GM12872 (cell line): ENCODE data around the gene MCRIP1.

Source experiments
- TF ChIP-seq, protein P1 (sequence below): IDR thresholded peaks from 3 replicates; pipeline ENCODE4 v1.5.1; 2011; ENCODE audit warnings: low read depth, mild to moderate bottlenecking, low read length, moderate library complexity; ENCODE audit not compliant: insufficient read depth

Gene MCRIP1

DNA sequence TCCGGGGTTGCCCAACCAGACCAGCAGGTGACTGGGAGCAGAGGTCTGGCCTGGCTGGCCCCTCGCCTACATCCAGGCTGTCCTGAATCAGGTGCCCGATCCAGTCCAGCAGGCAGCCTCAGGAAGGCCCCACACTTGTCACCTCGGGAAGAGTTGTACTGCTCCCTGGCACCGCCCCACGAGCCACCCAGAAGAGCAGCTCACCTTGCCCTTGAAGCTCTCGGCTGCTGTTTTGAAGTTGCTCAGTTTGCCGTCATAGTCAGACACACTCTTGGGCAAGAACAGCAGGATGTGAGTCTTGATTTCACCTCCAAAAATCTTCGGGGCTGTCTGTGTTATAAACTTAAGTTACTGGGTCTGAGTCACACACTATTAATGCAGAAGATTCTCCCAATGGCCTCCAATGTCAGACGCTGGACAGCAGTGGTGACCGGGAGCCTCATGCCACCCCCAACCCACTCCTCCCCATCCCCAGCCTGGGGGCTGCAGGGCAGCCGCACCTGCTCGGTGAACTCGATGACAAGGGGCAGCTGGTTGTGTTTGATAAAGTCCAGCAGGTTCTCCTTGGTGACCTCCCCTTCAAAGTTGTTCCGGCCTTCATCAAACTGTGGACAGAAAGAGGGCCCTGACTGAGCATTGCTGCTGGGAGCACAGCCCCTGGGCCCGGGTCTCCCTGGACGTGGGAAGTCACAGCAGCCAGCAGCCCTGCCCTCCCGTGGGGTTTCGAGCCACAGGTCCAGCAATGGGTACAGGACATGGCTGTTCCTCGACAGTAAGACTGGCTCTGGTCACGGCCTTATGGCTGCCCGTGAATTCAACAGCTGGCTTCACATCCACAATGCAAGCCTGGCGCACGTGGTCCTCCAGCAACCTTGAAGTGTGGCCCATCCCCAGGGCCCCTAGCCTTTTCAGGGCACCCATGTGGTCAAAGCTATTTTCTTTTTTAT is 13.9 kb upstream of the MCRIP1 start:
- TF ChIP-seq, protein P1, sequence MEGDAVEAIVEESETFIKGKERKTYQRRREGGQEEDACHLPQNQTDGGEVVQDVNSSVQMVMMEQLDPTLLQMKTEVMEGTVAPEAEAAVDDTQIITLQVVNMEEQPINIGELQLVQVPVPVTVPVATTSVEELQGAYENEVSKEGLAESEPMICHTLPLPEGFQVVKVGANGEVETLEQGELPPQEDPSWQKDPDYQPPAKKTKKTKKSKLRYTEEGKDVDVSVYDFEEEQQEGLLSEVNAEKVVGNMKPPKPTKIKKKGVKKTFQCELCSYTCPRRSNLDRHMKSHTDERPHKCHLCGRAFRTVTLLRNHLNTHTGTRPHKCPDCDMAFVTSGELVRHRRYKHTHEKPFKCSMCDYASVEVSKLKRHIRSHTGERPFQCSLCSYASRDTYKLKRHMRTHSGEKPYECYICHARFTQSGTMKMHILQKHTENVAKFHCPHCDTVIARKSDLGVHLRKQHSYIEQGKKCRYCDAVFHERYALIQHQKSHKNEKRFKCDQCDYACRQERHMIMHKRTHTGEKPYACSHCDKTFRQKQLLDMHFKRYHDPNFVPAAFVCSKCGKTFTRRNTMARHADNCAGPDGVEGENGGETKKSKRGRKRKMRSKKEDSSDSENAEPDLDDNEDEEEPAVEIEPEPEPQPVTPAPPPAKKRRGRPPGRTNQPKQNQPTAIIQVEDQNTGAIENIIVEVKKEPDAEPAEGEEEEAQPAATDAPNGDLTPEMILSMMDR: no peak

DNA sequence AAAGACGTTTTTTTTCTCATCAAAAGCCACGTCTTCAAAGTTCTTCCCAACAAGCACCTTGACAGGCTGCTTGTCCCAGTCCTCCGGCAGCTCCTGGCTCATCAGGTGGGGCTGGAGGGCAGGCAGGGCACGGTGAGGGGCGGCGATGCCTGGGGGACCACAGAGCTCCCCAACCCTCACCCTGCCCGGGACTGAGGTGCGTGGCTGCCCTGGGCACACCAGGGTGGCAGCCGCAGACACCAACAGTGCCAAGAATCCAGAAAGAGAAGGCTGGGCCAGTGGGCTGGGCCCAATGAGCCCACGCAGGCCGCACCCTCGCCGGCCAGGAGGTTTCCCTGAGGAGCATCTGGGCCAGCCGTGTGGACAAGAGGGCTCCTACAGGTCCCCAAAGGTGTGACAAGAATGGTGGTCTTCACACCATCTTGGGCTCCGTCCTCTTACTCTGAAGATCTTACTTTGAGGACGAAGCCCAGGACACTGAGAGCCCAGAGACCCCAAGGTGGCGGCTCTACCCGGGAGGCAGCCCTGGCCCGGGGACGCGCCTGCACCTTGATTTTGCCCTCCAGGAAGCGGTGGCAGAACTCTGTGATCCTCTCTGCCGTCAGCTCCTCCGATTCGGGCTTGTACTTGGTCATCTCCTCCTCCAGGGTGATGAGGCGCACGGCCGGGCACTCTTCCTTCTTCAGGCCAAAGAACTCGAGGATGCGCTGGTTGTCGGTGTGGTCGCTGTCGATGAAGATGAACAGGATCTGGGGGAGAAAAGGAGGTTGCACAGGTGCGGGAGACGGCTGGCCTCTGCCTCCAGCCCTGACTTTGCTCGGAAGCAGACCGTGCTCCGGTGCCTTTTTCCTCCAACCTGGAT is 13.0 kb upstream of the MCRIP1 start:
- TF ChIP-seq, protein P1: no peak

DNA sequence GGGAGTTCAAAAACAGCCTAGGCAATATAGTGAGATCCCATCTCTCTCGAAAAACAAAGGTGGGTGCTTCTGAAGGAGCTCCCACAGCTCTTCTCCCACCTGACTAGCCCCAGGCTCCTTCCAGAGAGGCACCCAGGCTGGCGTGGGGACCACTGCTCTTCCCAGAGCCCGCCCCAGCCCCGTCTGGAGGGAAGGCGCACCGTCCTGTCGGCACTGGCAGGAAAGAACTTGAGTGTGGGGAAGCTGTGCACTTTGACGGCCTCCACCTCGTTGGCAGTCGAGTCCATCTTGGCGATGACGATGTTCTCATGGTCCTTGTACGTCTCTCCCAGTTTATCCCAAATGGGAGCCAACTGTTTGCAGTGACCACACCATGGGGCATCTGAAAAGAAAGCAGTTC is 12.3 kb upstream of the MCRIP1 start:
- TF ChIP-seq, protein P1: no peak

DNA sequence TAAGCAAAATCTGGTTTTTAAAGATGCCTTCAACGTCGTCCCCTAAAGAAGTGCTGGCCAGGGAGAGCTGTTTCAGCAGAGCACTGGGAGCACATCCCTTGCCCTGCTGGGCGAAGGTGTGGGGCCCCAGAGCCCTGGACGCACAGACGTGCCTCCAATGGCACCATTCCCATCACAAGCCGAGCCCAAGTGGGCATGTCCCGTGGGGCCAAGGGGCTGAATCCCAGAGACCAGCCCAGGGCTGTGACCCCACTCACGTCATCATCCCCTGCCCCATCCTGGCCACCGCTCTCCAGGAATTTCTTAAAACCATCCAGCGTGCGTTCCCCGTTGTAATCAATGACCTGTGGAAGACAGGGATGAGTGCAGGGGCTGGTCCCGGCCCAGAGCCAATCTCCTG is 11.8 kb upstream of the MCRIP1 start:
- TF ChIP-seq, protein P1: no peak

DNA sequence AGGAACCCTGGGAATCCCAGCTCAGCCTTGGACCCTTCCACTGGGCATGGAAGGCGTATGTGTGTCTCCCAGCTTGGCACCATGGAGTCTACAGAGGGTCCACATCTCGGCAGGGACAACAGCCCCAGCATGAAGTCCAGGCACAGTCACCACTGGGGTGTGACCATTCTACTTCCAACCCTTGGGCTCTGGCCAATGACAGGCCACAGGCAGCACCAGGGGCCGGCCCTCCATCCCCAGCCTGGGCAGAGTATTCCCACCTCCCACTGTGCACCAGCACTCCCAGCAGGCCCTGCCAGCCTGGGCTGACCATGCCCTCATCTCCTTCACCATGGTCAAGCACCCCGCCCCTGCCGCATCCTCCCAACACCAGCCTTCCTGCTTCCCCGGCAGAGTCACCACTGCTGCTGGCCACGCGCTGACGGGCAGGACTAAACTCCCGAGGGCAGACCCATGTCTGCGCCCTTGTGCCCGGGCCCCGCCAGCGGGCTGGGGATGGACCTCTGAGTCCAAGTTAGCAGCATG is 11.3 kb upstream of the MCRIP1 start:
- TF ChIP-seq, protein P1: no peak

DNA sequence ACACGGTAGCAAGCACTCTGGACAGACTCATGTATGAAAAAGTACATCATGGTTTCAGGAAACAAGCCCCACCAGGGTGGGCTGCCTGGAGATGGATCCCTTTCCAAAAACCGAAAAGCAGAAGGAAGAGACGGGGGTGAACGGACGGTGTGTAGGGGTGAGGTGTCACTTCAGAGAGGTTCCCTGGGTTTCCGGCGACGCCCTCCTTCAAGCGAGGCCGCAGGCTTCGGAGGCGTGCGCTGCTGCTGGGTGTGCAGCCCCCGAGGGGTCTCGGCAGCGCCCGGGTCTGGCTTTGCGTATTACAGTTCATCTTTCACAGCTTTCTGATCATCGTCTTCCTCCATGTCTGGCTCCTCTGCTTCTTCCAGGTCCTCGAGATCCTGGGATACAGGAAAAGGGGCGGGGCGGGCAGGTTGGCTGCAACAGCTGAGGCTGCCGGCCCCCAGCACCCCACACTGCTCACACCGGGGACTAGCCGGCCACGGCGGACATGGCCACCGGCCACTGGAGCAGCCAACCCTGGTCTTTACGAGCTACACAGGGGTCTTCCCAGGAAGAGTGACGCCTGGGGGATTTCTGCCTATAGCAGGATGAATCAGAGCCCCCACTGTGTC is 10.7 kb upstream of the MCRIP1 start:
- TF ChIP-seq, protein P1: no peak
